Transverse colon (tissue), 4 donors: ENCODE data around the gene TMEM205.

Experiments used
- EP300 ChIP-seq: sonication (generic); formaldehyde crosslinking; IDR thresholded peaks from one replicate; pipeline ENCODE4 v1.6.1; 2017; ENCODE audit warnings: antibody characterized with exemption, low read depth
- POLR2A ChIP-seq: fragments of 450-650 bp; IDR thresholded peaks from one replicate; pipeline ENCODE4 v1.6.1; 2016; ENCODE audit warnings: antibody characterized with exemption, mild to moderate bottlenecking, moderate library complexity
- POLR2AphosphoS5 ChIP-seq, 3 donors: sonication (generic); formaldehyde crosslinking; IDR thresholded peaks; one replicate each; pipeline ENCODE4 v1.6.1; 2016; ENCODE audit warnings: antibody characterized with exemption in 3 of 3
- TF ChIP-seq, protein P1 (sequence below), 5 experiments: fragments of 200-600 bp in 3 of 5; fragments of 450-650 bp in 2 of 5; sonication (generic) in 3 of 5; IDR thresholded peaks; 1 replicate in 2 of 5; 2 replicates in 3 of 5; pipeline ENCODE4 v1.5.1; 2016 to 2017; ENCODE audit warnings: antibody characterized with exemption in 5 of 5, inconsistent platforms in 3 of 5, mild to moderate bottlenecking in 2 of 5, moderate library complexity in 1 of 5

DNA sequence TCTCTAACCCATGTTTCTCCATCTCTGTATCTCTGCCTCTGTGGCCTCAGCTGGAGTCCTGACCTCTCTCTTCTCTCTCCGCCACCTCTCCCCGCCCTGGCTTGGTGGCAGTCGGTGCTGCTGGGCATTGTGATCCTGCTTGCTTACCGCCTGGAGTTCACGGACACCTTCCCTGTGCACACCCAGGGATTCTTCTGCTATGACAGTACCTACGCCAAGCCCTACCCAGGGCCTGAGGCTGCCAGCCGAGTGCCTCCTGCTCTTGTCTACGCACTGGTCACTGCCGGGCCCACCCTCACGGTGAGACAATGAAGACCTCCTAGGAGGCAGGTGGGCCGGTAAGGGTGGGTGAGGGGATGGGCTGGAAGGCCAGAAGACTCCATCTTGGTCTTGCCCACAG, 13.4 kb upstream of the TMEM205 start:
- TF ChIP-seq, protein P1, sequence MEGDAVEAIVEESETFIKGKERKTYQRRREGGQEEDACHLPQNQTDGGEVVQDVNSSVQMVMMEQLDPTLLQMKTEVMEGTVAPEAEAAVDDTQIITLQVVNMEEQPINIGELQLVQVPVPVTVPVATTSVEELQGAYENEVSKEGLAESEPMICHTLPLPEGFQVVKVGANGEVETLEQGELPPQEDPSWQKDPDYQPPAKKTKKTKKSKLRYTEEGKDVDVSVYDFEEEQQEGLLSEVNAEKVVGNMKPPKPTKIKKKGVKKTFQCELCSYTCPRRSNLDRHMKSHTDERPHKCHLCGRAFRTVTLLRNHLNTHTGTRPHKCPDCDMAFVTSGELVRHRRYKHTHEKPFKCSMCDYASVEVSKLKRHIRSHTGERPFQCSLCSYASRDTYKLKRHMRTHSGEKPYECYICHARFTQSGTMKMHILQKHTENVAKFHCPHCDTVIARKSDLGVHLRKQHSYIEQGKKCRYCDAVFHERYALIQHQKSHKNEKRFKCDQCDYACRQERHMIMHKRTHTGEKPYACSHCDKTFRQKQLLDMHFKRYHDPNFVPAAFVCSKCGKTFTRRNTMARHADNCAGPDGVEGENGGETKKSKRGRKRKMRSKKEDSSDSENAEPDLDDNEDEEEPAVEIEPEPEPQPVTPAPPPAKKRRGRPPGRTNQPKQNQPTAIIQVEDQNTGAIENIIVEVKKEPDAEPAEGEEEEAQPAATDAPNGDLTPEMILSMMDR (IDR thresholded peaks at IDR 0.05): no peak
- no peak for TF ChIP-seq POLR2AphosphoS5 (IDR thresholded peaks at IDR 0.05)
- TF ChIP-seq POLR2A: no peak
- no peak for TF ChIP-seq EP300
